ENCODE measurements around the gene LYL1. TPM values are rescaled to one million over a fixed set of nuclear protein-coding genes. Genes with fewer than 3 reads are reported as not detected.
A peak's percentile ranks its signal among the peaks of the same experiment; 100 is the strongest.

Gene LYL1
- total RNA-seq, 1 experiment from 2014 or later = 1.7 TPM

GRCh38 chr19:13104360-13104847 lies 1.7 kb upstream of the LYL1 start:
- Histone ChIP-seq H3K27me3 (ENCODE audit: control insufficient read depth, insufficient read depth, low read length) (peaks cover 20% of the 10 kb centered on the region), H3K4me3 (ENCODE audit: insufficient read depth, low read depth, low read length) (no peak overlapping the region), H3K36me3 (replicated peaks; ENCODE audit: control insufficient read depth, insufficient read depth, low read length) (peaks cover 1% of the 10 kb centered on the region)
- peak; percentile 97 for DNase-seq

DNA sequence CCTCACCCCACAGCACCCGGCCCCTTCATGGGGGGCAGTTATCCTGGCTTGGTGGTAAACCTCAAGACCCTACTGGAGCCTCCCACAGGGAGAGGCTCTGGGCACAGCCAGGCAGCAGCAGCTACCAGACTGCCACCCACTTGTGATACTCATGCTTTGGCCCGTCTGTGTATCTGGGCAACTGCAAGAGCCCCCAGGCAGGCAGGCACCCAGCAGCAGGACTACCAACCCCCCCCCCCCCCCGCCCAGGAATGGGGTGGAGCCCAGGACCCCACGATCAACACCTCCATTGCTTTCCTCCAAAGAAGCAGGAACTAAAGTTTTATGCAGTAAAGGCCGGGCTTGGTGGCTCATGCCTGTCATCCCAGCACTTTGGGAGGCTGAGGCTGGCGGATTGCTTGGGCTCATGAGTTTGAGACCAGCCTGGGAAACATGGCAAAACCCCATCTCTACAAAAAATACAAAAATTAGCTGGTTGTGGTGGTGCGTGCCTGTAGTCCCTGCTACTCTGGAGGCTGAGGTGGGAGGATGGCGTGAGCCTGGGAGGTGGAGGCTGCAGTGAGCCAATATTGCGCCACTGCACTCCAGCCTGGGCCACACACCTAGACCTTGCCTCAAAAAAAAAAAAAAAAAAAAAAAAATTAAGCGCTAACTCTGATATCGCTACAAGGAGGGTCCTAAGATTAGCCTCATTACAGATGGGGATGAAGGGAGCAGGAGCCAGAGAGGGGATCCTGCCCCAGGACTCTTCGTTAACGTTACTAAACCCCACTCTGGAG lies 1.1 kb upstream of the LYL1 start:
- H3K4me3 ChIP-seq (ENCODE audit: insufficient read depth, low read depth, low read length) = no peak overlapping the region
- H3K36me3 ChIP-seq (replicated peaks; ENCODE audit: control insufficient read depth, insufficient read depth, low read length) = peaks cover 1% of the 10 kb centered on the region
- H3K27me3 ChIP-seq (ENCODE audit: control insufficient read depth, insufficient read depth, low read length) = peaks cover 26% of the 10 kb centered on the region
- no peak for DNase-seq

DNA sequence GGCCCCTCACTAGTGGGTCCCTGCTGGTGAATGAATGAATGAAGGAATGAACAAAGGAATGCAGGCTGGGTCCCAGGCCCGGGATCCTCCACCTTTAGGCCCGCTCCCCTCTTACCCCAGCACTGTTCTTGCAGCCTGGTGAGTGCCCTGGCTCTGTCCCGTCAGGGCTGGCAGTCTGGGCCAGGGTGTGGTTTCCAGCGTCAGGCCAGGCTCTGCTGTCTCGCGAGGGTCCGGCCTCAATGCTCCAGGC lies 317 bp downstream of the LYL1 start:
- Histone ChIP-seq H3K4me3 (ENCODE audit: insufficient read depth, low read depth, low read length) (peak overlapping the region; percentile 33), H3K36me3 (replicated peaks; ENCODE audit: control insufficient read depth, insufficient read depth, low read length) (no peaks in the 10 kb centered on the region; the same call in none of the 2 replicates), H3K27me3 (ENCODE audit: control insufficient read depth, insufficient read depth, low read length) (peaks cover 40% of the 10 kb centered on the region)
- DNase-seq = no peak

- no peaks in the 10 kb centered on the region; the same call in 1 of the 2 replicates for H3K36me3 ChIP-seq (replicated peaks; ENCODE audit: control insufficient read depth, insufficient read depth, low read length)
- peak overlapping the region; percentile 33; the same call in 1 of the 2 replicates for H3K4me3 ChIP-seq (ENCODE audit: insufficient read depth, low read depth, low read length)
- no peak for DNase-seq
- peaks cover 46% of the 10 kb centered on the region for H3K27me3 ChIP-seq (ENCODE audit: control insufficient read depth, insufficient read depth, low read length)
Observed at GRCh38 chr19:13101590-13102415, 855 bp downstream of the LYL1 start.

DNA sequence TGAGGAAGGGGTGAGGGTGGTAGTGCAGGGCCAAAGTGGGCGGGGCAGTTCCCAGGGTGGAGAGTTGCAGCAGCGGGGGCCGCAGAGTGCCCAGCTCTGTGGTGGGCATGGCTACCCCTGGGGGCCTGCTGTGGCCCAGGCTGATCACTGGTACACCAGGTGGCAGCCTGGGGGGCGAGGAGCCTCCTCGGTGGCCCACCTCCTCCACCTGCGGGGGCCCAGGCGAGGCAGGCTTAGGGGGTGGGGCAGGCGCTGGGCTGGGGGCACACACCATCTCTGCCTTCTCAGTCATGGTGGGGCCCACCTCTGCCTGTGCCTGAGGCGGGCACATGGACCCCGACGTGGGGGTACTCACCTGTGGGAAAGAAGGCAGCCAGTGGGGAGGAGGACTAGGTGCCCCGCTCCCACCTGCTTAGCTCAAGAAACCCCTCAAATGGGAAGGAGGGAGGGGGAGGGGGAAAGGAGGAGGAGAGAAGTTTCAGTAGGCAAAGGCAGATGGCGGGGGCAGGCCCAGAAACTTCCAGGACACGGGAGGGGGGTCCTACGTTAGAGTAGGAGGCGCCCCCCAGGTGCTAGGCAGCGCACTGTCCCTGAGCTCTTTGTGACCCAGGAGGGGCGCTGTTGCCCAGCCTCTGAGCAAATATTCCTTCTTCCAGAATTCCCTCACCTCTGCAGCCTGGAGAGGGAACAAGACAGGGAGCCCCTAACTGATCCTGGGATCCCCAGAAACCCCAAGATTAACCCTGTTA lies 1.6 kb downstream of the LYL1 start:
- peak; percentile 86 for DNase-seq
- Histone ChIP-seq H3K4me3 (ENCODE audit: insufficient read depth, low read depth, low read length) (no peak overlapping the region), H3K27me3 (ENCODE audit: control insufficient read depth, insufficient read depth, low read length) (peaks cover 53% of the 10 kb centered on the region), H3K36me3 (replicated peaks; ENCODE audit: control insufficient read depth, insufficient read depth, low read length) (no peaks in the 10 kb centered on the region; the same call in 1 of the 2 replicates)

DNA sequence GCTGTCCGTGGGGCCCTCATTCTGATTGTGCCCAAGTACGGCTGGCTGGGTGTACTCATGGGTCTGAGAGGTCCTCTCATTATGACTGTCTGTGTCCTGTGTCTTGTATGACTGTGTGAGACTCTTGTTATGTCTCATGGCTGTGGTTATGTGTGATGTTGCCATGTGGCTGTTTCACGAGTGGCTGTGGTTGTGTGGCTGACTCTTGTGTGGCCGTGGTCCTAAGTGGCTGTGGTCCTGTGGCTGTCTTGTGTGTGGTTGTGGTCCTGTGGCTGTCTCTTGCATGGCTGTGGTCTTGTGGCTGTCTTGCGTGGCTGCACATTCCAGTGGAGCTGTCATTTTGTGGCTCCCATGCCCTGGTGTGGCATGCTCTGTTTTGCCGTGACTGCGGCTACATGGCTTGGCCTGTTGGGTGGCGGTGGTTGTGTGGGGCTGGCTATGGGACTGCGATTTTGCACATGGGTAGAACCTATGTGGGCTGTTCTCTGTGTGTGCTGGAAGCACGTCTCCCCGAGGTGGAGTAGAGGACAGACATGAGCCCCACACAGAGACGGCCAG lies 2.5 kb downstream of the LYL1 start:
- H3K4me3 ChIP-seq (ENCODE audit: insufficient read depth, low read depth, low read length) = no peak overlapping the region
- H3K27me3 ChIP-seq (ENCODE audit: control insufficient read depth, insufficient read depth, low read length) = peaks cover 60% of the 10 kb centered on the region
- H3K36me3 ChIP-seq (replicated peaks; ENCODE audit: control insufficient read depth, insufficient read depth, low read length) = no peaks in the 10 kb centered on the region; the same call in 1 of the 2 replicates
- DNase-seq = no peak

GRCh38 chr19:13099073-13099999 lies 3.3 kb downstream of the LYL1 start:
- peak; percentile 90 for DNase-seq
- Histone ChIP-seq H3K36me3 (replicated peaks; ENCODE audit: control insufficient read depth, insufficient read depth, low read length) (no peaks in the 10 kb centered on the region; the same call in 1 of the 2 replicates), H3K4me3 (ENCODE audit: insufficient read depth, low read depth, low read length) (peak overlapping the region; percentile 18; the same call in 1 of the 2 replicates), H3K27me3 (ENCODE audit: control insufficient read depth, insufficient read depth, low read length) (peaks cover 67% of the 10 kb centered on the region)

GRCh38 chr19:13098277-13099072 lies 4.2 kb downstream of the LYL1 start:
- H3K4me3 ChIP-seq (ENCODE audit: insufficient read depth, low read depth, low read length) = no peak overlapping the region; the same call in 1 of the 2 replicates
- peaks cover 72% of the 10 kb centered on the region for H3K27me3 ChIP-seq (ENCODE audit: control insufficient read depth, insufficient read depth, low read length)
- peak; percentile 84 for DNase-seq
- H3K36me3 ChIP-seq (replicated peaks; ENCODE audit: control insufficient read depth, insufficient read depth, low read length) = no peaks in the 10 kb centered on the region; the same call in 1 of the 2 replicates

DNA sequence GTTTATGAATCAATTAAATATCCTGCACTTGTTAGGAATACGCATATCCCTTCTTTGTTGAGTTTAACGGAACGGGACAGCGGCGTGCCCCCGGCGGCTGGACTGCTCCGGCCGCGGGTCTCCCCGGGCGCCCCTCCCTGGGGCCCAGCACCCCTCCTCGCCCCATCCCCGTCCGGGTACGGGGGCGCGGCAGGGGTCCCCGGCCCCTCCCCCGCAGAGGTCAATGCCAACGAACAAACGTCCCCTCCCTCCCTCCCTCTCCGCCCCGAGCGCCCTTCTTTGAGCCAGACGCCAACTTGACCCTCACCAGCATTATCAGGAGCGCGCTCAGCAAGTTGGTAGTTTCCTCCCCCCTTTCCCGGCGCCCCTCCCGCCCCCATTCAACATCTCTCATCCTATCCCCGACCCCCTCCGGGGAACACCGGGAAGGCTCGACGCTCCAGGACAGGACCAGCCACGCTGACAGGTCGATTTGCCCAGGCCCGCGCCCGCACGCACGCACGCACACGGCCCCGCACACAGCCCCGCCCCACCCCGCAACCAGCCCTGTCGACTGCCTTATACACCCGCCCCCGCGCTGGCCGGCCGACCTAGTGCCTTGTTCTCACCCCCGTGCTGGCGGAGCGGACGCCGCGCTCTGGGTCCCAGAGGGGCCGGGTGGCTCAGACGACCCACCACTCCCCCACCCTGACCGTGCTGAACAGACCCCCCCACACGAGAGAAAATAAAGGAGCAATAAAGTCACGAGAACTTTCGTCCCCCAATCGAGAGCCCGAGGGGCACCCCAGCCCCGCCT lies 5.0 kb downstream of the LYL1 start:
- DNase-seq = peak; percentile 81
- no peaks in the 10 kb centered on the region; the same call in 1 of the 2 replicates for H3K36me3 ChIP-seq (replicated peaks; ENCODE audit: control insufficient read depth, insufficient read depth, low read length)
- no peak overlapping the region for H3K4me3 ChIP-seq (ENCODE audit: insufficient read depth, low read depth, low read length)
- H3K27me3 ChIP-seq (ENCODE audit: control insufficient read depth, insufficient read depth, low read length) = peaks cover 72% of the 10 kb centered on the region

- no peak overlapping the region for H3K4me3 ChIP-seq (ENCODE audit: insufficient read depth, low read depth, low read length)
- H3K27me3 ChIP-seq (ENCODE audit: control insufficient read depth, insufficient read depth, low read length) = peaks cover 71% of the 10 kb centered on the region
- no peaks in the 10 kb centered on the region; the same call in 1 of the 2 replicates for H3K36me3 ChIP-seq (replicated peaks; ENCODE audit: control insufficient read depth, insufficient read depth, low read length)
- no peak for DNase-seq
Observed at GRCh38 chr19:13097033-13097462, 5.6 kb downstream of the LYL1 start.

- no peaks in the 10 kb centered on the region; the same call in 1 of the 2 replicates for H3K36me3 ChIP-seq (replicated peaks; ENCODE audit: control insufficient read depth, insufficient read depth, low read length)
- peaks cover 73% of the 10 kb centered on the region for H3K27me3 ChIP-seq (ENCODE audit: control insufficient read depth, insufficient read depth, low read length)
- DNase-seq = peak; percentile 96
- peak overlapping the region; percentile 50 for H3K4me3 ChIP-seq (ENCODE audit: insufficient read depth, low read depth, low read length)
Observed at GRCh38 chr19:13095934-13096927, 6.4 kb downstream of the LYL1 start.
